NCI-H146 (cell line): ENCODE results near the gene GSTM2.
A peak's percentile ranks its signal among the peaks of the same experiment; 100 is the strongest.

Experiments
- DNase-seq: peaks from one replicate; lab custom pipeline; 2025; lab: John Stamatoyannopoulos, UW

GSTM2 gene

DNA sequence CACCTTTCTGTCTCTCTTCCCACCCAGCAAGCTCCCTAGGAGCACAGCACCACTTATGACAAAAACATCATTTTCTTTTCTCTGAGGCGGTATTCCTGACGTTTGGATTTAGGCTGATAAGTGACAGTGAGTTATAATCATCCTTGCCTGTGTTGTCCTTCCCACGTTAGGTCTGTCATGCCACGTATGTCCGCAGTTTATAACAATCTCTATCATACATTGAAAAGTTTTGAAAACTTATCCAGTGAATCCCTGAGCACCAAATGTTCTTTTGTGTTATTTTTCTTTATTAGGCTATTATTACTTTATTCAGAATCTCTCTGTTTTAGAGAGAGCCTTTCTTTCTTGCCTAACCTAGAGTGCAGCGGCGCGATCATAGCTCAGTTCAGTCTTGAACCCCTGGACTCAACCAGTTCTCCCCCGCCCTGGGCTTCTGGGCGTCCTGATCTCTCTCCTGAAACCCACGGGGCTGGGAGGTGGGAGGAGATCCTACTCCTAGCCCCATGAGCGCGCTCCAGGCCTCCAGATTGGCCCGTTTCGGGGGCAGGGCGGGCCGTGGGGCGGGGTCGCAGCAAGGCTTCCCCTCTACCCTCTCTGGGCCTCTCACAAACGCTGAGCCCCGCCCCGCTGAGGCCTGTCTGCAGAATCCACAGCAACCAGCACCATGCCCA, at the start of gene GSTM2:
Gene GSTM2, plus strand, starts transcription at position 606 of the 671 bp plus-strand sequence. Its CDS starts 59 bp downstream, at position 665.
- DNase-seq: peak; percentile 85

DNA sequence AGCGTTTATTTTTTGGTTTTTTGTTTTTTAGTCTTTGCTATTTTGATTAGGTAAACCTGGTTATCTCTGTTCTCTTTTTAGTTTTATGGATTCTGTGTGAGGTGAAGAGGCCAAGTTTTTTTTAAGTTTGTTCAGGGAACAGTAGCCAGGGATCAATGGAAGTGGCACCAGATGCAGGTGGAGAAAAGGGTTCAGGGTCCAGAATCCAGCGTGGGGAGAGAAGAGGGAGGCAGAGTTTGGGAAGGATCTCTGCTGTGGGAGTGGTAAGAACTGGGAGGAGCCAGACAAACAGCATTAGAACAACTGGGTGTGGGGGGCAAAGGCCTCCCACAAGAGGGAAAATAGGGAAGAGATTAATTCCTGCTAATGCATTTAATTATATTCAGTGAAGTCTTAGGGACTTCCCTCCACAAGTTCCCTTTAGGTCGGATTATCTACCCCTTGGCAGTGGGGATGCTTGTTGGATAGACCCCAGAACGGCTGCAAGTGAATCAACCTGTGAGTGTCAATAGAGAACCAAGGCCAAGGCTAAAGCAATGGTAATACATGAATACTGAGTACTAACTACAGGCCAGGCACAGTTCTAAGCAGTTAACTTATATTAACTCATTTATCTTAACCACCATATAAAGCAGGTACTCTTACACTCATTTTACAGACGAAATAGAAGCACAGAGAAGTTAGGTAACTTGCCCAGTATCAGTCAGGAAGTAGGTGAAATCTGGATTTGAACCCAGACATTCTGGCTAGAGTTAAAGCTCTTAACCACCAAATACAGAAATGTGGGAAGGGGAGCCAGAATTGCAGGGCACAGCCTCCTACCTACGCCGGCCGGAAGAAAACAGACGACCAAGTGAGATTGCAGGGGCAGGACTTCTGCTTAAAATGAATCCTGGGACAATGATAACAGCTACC, 48.9 kb upstream of the GSTM2 start:
- DNase-seq: no peak

DNA sequence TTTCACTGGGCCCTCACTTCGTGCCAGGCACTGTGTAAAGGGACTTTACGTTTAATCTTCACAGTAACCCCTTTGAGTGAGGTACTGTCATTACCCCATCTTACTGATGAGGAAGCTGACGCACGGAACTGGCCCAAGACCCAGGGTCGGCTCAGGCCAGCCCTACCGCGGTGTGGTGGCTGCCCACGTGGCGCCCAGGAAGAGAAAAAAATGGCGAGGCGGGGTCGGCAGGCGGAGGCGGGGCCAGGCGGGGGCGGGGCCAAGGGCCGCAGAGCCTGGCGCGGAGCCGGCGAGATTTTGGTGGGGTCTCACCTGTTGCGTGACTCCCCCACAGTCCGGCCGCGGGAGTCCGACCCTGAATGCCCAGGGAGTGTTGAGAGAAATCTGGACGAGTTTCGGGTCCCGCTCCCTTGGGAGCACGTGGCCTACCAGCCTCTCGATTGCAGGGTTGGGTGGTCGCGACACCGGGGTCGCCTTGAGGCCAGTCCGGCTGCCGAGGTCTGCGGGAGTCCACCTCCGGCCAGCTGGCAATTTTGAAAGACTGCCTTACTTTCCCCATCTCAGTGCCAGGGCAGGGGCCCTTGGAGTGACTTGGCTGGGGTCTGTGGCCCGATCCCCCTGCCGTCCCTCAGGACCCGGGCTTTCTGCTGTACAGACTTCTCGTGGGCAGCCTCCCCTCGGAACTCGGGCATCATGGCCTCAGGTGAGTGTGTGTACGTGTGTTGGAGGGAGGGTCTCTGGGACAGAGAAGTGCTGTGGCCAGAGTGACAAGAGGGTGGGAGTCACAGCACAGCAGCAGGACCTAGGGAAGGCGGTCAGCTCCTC, 48.1 kb upstream of the GSTM2 start, which contains the start of the genes AMPD2 and GNAT2:
Gene AMPD2, plus strand, starts transcription at position 262 of the 825 bp plus-strand sequence. CDS start 1,339 bp downstream, outside the sequence.
Gene GNAT2, minus strand, starts transcription at position 41 of the 825 bp plus-strand sequence. CDS start 6,746 bp downstream, outside the sequence.
- DNase-seq: peak; percentile 74

DNA sequence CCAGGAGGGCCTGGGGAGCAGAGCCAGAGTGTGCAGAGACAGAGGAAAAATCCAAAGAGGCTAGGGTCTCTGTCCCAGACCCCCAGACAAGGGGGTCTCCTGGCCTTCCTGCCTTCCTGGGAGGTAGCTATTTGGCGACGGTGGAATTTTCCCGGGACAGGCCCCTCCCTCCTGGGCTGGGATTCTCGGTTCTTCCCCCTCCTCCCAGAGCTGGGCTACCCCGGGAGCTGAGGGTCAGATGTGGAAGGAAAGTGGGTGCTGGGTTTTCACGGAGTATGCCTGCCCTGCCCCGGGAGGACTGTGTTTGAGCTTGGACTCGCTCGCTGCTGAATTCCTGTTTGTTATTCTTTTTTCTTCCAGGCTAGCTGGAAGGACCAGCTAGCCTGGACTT, 47.5 kb upstream of the GSTM2 start:
- peak; percentile 41 for DNase-seq

DNA sequence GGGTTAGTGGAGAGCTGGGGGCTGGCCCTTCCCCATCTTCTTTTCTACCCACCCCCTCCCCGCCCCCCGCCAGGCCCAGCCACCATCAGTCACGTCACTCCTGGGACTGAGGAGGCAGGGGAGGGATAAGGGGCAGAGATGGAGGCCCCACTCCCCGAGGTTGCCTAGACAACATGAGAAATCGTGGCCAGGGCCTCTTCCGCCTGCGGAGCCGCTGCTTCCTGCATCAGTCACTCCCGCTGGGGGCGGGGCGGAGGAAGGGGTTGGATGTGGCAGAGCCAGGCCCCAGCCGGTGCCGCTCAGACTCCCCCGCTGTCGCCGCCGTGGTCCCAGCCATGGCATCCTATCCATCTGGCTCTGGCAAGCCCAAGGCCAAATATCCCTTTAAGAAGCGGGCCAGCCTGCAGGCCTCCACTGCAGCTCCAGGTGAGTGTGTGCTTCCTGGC, 47.0 kb upstream of the GSTM2 start:
- DNase-seq: peak; percentile 93

DNA sequence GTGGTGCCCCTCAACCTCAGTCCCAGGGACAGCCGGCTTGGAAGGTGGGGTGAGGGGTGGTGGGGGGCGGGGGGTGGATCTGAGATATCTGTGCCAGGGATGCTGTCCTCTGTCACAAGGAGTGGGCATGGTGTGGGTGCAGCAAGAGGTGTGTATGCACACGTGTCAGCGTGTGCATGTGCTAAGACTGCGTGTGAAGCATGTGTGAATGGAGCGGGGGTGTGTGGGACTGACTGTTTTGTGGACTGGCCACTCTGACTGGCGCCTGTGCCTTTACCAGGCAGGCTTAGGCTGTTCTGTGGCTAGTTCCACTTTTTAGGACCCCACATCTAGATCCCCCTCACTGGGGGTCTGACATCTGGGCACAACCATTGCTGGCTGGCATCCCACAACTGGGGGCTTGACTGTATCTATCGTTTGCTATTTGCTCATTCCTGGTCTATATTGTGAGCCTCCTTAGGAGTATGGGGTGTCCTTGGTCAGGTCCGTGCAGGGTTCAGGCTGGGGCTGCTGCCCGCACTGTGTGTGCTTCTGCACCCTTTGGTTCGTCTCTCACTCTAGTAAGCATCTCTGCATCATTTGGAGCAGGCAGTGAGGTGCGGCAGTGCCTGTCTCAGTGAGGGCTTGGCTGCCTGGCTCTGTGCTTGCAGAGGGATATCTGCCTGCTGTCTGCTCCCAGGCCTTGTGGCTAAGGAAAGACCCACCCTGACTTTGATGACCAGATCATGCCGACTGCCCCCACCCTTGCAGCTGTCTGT, 46.3 kb upstream of the GSTM2 start:
- no peak for DNase-seq

DNA sequence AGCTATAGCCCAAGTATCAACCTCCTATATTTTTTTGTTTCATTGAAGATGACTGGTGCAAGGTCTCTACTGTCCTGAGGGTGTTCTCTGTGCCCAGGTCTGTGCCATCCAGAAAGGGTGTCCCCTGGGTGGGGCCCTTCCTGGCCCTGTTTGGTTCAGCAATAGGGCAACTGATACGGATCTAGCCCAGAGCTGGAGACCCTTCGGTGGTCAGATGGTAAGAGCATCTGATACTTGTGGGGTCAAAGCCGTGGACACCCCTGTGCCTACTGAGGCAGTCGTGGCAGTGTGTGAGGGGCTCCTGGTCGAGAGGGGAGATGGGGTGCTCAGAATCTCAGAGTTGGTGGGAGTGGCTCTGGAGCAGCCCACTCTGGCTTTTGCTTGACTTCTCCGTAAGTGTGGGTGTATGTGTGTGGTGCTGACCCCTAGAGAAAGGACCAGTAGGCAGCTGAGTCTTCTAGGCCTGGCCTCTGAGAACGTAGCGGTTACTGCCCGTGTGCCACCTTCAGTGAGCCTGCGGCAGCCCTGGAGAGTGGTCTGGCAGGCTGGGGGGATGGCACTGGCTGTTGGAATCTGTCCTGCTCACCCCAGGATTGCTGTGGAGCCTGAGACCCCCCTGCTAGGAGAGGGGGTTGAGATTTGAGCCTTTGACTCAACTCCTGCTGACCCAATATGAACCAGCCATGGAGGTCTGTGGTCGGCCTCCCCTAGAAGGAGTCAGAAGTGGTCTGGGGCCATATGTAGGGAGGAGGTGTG, 45.5 kb upstream of the GSTM2 start:
- DNase-seq: no peak

DNA sequence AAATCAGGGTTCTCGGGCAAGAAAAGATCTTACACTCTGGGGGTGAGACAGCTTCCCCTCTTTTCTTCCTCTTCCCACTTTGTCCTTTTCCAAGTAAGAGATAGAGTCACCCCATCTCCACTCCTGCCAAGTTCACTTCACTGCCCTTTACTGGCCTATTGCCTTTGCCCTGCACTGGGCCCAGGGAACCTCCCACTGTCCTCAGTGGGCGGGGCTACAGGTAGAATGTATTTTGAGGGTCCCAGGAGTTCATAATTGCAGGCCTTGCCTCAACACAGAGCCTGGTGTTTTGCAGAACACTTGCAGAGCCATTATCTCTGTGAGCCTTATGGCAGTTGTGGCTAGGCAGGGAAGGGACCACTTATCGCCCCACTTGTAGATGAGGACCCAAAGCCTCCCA, 45.0 kb upstream of the GSTM2 start:
- no peak for DNase-seq

DNA sequence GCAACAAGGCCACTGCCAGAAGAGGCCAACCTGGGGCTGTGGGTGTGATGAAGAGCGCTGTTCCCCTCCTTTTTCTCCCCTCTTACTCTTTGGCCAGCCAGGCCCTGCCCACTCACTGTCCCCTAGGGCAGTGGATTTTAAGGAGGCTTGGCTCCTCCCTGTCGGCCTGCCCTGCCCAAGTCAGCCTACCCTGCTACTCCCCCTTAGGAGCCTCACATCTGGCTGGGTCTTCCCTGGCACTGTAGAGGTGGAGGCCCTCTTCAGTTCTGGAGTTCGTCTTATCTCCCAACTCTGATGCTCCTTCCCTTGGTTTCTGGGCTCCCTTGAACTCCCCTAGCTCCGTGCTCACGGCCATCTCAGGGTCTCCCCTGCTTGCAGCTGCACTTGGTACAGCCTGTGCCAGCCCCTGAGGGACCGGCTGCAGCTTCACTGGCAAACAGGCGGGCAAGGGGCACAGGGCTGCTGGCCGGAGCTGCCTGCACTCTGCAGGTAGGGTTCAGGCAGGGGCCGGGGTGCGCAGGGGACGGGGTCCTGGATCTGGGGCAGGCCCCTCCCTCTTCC, 44.2 kb upstream of the GSTM2 start:
- DNase-seq: no peak

DNA sequence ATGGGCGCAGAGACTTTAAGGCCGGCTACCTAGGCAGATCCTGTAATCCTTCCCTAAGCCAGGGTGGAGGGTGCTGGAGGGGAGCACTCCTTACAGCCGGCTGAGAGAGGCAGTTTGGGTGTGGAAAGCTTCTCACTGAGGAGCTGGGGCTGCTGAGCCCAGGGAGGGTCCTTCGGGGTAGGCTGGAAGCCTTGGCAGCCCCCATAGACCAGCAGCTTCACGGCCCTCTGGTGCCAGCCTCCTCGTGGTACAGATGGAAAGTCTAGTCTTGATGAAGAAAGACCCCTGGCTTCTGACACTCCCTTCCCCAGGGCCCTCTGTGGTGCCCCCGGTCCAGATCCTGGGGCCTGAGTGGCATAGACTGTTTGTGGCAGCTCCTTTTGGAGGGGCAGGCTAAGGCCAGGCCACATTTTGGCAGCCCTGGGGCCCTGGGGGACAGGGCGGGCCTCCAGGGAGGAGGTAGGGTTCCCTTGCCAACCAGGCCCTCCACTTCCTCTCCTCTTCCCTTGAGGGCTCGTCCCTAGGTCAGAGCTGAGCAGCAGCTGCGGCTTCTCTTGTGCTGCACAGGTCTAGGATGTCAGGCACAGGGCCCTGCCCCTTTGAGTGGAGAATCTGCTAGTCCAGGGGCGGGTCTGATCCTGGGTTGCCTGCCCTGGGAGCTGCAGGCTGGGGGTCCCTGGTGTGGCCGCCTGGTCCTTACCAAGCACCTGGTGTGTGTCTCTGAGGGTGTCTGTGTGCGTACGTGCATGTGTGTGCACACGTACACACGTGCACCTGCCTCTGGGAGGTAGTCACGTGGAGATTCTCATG, 43.5 kb upstream of the GSTM2 start:
- no peak for DNase-seq

DNA sequence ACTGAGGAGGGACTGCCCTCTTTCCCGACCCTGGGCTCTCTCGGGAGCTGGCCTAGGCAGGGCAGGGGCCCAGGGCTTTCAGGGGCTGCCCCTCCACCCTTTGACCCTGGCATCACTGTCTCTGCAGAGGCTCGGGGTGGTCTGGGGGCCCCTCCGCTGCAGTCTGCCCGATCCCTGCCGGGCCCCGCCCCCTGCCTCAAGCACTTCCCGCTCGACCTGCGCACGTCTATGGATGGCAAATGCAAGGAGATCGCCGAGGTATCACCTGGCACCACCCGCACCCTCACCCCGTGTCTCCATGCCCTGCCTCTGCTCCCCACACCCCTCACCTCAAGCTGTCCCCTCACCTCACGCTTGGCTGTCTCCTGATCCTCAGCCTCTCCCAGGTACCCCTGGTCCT, 42.7 kb upstream of the GSTM2 start:
- no peak for DNase-seq

DNA sequence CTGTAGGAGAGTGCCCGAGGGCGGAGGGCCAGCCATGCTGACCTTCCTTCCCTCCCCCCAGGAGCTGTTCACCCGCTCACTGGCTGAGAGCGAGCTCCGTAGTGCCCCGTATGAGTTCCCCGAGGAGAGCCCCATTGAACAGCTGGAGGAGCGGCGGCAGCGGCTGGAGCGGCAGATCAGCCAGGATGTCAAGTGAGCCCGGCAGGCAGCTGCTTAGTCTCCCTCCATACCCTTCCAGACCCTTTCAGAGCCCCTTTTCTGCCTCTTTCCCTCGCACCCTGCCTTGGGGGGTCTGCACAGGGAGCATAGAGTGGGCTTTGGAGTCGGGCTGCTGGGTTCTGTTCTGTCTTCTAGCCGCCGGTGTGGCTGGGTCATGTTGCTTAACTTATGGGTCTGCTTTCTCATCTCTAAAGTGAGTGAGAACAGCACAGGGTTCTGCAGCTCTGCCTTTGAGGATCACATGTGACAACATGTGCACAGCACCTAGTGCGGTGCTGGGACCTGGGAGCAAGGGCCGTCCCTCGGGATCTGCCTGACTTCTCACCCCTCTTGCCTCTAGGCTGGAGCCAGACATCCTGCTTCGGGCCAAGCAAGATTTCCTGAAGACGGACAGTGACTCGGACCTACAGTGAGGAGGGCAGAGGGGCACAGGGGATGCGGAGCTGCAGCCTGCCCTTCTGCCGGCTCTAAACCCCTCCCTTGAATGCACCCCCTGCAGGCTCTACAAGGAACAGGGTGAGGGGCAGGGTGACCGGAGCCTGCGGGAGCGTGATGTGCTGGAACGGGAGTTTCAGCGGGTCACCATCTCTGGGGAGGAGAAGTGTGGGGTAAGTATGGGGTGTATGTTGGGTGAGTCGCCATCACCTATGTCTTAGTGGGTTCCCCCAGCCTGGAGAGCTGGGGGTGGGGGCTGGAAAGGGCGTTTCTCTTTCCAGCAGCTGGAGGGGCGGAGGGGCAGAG, 42.0 kb upstream of the GSTM2 start:
- no peak for DNase-seq

DNA sequence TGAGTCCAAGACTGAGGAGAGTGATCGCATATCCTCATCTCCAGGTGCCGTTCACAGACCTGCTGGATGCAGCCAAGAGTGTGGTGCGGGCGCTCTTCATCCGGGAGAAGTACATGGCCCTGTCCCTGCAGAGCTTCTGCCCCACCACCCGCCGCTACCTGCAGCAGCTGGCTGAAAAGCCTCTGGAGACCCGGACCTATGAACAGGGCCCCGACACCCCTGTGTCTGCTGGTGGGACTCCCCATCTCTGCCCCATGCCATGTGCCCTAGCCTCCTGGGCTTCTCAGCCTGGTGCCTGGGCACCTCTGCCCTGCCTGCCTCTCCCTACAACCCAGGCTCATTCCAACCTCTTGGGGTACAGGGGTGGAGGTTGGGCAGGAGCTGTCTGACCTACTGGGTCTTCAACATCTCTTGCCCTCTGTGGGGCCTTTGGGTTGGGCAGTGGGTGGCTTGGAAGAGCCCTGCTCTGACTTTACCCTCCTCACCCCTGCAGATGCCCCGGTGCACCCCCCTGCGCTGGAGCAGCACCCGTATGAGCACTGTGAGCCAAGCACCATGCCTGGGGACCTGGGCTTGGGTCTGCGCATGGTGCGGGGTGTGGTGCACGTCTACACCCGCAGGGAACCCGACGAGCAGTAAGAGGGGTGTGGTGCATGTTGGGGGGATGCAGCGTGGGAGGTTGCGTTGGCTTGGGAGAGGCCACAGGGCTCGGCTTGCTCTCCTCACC, 41.0 kb upstream of the GSTM2 start:
- DNase-seq: no peak

DNA sequence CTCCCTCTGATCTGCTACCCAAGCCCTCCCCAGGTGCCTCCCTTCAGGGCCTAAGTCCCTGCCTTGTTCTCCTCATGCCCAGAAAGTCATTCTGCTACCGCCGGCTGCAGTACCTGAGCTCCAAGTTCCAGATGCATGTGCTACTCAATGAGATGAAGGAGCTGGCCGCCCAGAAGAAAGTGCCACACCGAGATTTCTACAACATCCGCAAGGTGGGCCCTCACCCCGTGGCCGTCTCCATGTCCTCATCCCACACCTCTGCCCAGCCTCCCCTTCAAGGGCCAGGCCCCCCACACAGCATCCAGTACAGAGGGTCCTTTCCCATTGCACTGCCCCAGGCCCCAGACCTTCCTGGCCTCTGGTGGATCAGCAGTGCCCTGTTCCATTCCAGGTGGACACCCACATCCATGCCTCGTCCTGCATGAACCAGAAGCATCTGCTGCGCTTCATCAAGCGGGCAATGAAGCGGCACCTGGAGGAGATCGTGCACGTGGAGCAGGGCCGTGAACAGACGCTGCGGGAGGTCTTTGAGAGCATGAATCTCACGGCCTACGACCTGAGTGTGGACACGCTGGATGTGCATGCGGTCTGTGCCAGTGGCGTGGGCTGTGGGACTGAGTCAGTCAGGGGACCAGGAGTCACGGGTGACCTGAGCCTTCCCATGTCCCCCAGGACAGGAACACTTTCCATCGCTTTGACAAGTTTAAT, 40.0 kb upstream of the GSTM2 start:
- no peak for DNase-seq

DNA sequence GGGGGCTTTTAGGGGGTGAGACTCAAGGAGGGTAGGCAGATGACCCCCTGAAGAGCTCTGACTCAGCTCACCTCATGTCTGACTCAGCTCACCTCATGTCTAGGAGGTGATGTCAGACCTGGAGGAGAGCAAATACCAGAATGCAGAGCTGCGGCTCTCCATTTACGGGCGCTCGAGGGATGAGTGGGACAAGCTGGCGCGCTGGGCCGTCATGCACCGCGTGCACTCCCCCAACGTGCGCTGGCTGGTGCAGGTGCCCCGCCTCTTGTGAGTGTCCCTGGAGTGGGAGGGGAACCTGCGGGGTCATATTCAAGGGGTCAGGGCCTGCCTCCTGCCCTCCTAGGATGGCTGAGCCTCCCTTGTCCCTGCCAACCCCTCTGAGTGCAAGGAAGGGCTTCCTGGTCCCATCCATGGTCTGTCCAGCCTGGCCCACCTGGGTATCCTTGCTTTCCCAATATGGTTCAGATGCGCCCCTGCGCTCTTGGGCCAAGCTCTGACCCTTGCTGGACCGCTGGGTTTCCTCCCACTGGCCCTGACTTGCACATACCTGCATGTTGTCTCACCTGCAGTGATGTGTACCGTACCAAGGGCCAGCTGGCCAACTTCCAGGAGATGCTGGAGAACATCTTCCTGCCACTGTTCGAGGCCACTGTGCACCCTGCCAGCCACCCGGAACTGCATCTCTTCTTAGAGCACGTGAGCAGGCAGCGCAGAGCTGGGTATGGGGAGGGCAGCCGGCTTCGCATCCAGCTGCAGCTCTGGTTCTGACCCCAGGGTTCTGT, 39.1 kb upstream of the GSTM2 start:
- DNase-seq: no peak
